HG02970 (cell line): ENCODE results near the gene PLEKHA7.

ENCODE experiments used
- ATAC-seq: cut with Tn5 transposase; IDR thresholded peaks from one replicate; pipeline ENCODE4 v1.9.1; 2021; ENCODE audit warnings: mild to moderate bottlenecking, moderate library complexity, moderate number of reproducible peaks; ENCODE audit not compliant: unreplicated experiment, low FRiP score

Gene PLEKHA7

GRCh38 chr11:16793511-16793910 lies 220.7 kb downstream of the PLEKHA7 start:
- ATAC-seq, result no peak

GRCh38 chr11:16793009-16793408 lies 221.2 kb downstream of the PLEKHA7 start:
- ATAC-seq, result no peak

- no peak for ATAC-seq
These were observed 221.8 kb downstream of the PLEKHA7 start for GRCh38 chr11:16792426-16792825.

GRCh38 chr11:16791191-16791961 lies 222.8 kb downstream of the PLEKHA7 start:
- ATAC-seq, result no peak

GRCh38 chr11:16790486-16791190 lies 223.6 kb downstream of the PLEKHA7 start:
- no peak for ATAC-seq

- ATAC-seq, result no peak
These were observed 224.4 kb downstream of the PLEKHA7 start for GRCh38 chr11:16789560-16790485.

- ATAC-seq, result no peak
These were observed 225.2 kb downstream of the PLEKHA7 start for GRCh38 chr11:16789063-16789420.

GRCh38 chr11:16788141-16789062 lies 225.8 kb downstream of the PLEKHA7 start:
- ATAC-seq, result no peak

GRCh38 chr11:16787035-16787742 lies 227.0 kb downstream of the PLEKHA7 start:
- ATAC-seq, result no peak

GRCh38 chr11:16786131-16786530 lies 228.1 kb downstream of the PLEKHA7 start:
- no peak for ATAC-seq

GRCh38 chr11:16785520-16786128 lies 228.6 kb downstream of the PLEKHA7 start:
- ATAC-seq, result peak; percentile 77

GRCh38 chr11:16784666-16785065 lies 229.5 kb downstream of the PLEKHA7 start:
- no peak for ATAC-seq

- ATAC-seq, result no peak
These were observed 230.1 kb downstream of the PLEKHA7 start for GRCh38 chr11:16784097-16784496.

GRCh38 chr11:16783321-16783801 lies 230.9 kb downstream of the PLEKHA7 start:
- ATAC-seq, result no peak

GRCh38 chr11:16781936-16782919 lies 232.0 kb downstream of the PLEKHA7 start:
- ATAC-seq, result no peak

- no peak for ATAC-seq
These were observed 233.3 kb downstream of the PLEKHA7 start for GRCh38 chr11:16780698-16781550.

GRCh38 chr11:16780146-16780545 lies 234.1 kb downstream of the PLEKHA7 start:
- ATAC-seq, result no peak
